Measurements from ENCODE around the gene CUEDC2.
A peak's percentile ranks its signal among the peaks of the same experiment; 100 is the strongest.

Gene CUEDC2

GRCh38 chr10:102409604-102410428 lies 22.6 kb downstream of the CUEDC2 start:
- DNase-seq (ENCODE audit: low spot score): no peak

DNA sequence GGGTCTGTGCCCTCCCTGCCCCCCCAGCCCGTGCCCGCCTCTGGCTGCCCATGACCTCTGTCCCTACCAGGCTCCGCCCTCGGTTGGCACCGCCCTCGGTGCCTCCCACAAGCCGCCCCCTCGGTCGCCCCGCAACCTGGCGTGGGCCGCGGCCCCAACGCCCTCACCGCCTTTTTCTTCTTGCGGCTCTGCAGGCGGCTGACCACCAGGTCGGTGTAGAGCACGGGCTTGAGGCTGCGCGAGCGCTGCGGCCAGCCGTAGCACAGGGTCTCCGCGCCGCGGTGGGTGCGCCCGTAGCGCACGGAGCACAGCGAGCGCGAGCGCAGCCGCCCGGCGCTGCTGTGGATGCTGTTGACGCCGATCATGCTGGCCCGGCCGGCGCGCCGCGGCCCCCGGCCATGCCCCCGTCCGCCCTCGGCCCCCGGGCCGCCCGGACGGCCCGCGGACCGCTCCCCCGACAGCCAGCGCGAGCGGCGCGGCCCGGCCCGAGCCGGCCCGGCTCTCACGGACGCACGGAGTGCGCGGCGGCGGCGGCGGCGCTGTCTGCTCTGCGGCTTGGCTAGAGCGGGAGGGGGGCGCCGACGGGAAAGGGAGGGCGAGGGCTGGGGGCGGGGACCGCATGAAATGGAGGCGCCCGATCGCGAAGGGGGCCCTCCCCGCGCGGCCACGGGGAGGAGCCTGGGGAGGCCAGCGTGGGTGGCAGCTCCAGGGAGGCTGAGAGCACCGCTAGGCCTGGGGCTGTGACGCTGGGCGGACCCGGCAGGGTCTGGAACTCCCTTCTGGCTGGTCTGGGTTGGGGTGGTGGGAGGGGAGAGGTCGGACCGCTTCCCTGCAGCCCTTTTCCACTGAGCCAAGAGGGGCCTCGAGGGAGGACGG lies 23.4 kb downstream of the CUEDC2 start:
- DNase-seq (ENCODE audit: low spot score): no peak

DNA sequence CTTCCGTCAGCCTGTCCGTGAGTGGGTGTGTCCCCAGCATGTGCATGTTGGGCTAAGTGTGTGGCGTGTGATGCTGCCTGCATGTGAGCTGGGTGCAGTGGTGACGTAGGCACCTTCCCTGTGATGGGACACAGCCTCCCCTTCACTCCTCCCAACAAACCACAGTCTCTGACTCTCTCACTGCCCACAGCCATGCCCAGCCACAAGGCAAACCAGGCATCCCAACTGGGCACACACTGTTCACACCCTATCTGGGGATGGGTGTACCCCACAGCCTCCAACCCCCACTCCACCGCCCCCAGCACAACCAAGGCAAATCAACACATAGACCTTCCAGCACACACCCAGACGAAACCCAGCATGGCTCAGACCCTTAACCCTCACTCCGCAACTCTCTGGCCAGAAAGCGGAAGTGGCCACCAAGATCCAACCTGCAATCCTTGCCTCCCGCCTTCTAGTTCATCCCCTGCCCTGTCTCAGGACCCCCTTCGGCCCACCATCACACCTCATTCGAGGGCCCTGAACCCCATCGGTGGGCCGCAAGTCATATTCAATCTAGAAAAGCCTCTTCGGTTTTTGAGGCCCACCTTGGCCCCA lies 24.1 kb downstream of the CUEDC2 start:
- DNase-seq (ENCODE audit: low spot score): no peak

- DNase-seq (ENCODE audit: low spot score): no peak
Measured at GRCh38 chr10:102407425-102408130, 24.8 kb downstream of the CUEDC2 start.

- no peak for DNase-seq (ENCODE audit: low spot score)
Measured at GRCh38 chr10:102406815-102407214, 25.6 kb downstream of the CUEDC2 start.

GRCh38 chr10:102405632-102406031 lies 26.7 kb downstream of the CUEDC2 start:
- no peak for DNase-seq (ENCODE audit: low spot score)

GRCh38 chr10:102405108-102405571 lies 27.2 kb downstream of the CUEDC2 start:
- DNase-seq (ENCODE audit: low spot score): no peak

- DNase-seq (ENCODE audit: low spot score): no peak
Measured at GRCh38 chr10:102404361-102405107, 27.8 kb downstream of the CUEDC2 start.

- no peak for DNase-seq (ENCODE audit: low spot score)
Measured at GRCh38 chr10:102403115-102403514, 29.3 kb downstream of the CUEDC2 start.

DNA sequence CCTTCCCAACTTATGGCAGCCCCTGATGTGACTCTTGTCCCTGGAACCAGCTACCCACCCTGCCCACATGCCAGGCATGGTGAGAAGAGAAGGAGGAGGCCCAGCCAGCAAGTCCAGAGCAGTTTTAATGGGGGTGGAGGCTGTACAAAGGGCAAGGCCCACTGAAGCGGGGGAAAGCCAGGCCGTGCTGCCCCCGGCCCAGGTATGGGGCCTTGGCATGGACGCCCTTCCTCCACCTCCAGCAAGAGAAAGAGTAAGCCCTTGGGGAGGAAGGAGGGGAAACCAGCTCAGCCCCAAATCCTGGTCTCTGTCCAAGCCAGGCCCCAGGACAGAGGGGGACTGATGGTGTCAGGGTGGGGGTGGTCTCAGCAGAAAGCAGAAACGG lies 29.9 kb downstream of the CUEDC2 start:
- no peak for DNase-seq (ENCODE audit: low spot score)

GRCh38 chr10:102401735-102402511 lies 30.5 kb downstream of the CUEDC2 start:
- no peak for DNase-seq (ENCODE audit: low spot score)

DNA sequence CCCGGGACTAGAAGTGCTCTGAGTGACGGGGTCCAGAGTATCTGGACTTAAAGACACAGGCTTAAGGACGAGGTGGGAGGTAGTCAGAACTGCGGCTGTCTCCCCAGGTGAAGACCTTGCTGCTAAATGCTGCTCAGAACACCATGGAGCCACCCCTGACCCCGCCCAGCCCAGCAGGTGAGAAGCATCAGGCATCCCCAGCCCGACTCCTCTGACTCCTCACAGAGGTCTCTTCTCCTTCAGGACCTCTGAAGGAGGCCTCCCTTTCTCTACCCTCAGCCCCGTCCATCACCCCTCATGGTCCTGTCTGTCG lies 31.1 kb downstream of the CUEDC2 start:
- DNase-seq (ENCODE audit: low spot score): no peak

DNA sequence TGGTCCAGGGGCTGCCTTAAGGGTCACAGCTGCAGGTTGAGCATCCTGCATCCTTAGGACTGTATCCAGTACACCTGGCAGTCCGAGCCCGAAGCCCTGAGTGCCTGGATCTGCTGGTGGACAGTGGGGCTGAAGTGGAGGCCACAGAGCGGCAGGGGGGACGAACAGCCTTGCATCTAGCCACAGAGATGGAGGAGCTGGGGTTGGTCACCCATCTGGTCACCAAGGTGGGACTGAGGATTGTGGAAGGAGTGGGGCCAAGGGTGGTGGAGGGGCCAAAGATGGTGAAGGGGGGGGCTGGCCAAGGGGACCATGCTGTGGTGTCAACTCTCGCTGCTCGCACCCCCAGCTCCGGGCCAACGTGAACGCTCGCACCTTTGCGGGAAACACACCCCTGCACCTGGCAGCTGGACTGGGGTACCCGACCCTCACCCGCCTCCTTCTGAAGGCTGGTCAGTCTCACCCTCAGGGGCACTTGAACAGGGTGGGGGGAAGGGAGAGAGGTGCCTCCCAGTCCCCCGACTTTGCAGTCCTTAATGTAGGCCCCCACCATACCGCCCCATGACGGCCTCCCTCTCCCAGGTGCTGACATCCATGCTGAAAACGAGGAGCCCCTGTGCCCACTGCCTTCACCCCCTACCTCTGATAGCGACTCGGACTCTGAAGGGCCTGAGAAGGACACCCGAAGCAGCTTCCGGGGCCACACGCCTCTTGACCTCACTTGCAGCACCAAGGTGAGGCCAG lies 31.6 kb downstream of the CUEDC2 start:
- no peak for DNase-seq (ENCODE audit: low spot score)

DNA sequence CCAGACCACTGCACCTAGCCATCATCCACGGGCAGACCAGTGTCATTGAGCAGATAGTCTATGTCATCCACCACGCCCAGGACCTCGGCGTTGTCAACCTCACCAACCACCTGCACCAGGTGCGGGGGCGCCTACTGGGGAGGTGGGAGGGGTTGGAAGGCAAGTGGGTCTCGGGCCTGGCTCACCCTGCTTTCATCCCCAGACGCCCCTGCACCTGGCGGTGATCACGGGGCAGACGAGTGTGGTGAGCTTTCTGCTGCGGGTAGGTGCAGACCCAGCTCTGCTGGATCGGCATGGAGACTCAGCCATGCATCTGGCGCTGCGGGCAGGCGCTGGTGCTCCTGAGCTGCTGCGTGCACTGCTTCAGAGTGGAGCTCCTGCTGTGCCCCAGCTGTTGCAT lies 32.3 kb downstream of the CUEDC2 start:
- DNase-seq (ENCODE audit: low spot score): no peak

GRCh38 chr10:102399217-102400021 lies 33.0 kb downstream of the CUEDC2 start:
- DNase-seq (ENCODE audit: low spot score): peak; percentile 71

DNA sequence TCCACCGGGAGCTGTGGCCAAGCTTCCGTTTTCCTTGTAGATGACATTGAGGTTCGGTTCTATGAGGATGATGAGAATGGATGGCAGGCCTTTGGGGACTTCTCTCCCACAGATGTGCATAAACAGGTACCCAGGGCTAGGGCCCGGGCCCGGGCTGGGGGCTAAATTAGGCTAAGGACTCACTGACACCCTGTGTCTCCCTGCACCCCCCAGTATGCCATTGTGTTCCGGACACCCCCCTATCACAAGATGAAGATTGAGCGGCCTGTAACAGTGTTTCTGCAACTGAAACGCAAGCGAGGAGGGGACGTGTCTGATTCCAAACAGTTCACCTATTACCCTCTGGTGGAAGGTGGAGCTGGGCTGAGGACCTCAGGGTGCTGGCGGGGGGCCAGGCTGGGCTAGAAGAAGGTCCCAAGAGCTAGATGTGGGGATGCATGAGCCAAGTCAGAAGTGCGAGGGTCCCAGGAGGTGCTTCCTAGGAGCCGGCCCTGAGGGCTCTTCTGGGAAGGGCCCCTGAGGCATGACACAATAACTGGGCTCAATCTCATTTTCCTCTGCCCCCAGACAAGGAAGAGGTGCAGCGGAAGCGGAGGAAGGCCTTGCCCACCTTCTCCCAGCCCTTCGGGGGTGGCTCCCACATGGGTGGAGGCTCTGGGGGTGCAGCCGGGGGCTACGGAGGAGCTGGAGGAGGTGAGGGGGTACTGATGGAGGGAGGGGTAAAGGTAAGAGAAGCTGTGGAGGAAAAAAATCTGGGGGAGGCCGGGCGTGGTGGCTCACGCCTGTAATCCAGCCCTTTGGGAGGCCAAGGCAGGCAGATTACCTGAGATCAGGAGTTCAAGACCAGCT lies 34.0 kb downstream of the CUEDC2 start:
- DNase-seq (ENCODE audit: low spot score): no peak

- DNase-seq (ENCODE audit: low spot score): no peak
Measured at GRCh38 chr10:102397222-102398171, 34.9 kb downstream of the CUEDC2 start.
